ENCODE data around the gene PLEKHH1.
"Not testable (repeated sequence)": the region's sequence is repeated elsewhere in the genome, so short reads cannot be mapped to it uniquely, and the experiment has no call there.

Gene PLEKHH1

DNA sequence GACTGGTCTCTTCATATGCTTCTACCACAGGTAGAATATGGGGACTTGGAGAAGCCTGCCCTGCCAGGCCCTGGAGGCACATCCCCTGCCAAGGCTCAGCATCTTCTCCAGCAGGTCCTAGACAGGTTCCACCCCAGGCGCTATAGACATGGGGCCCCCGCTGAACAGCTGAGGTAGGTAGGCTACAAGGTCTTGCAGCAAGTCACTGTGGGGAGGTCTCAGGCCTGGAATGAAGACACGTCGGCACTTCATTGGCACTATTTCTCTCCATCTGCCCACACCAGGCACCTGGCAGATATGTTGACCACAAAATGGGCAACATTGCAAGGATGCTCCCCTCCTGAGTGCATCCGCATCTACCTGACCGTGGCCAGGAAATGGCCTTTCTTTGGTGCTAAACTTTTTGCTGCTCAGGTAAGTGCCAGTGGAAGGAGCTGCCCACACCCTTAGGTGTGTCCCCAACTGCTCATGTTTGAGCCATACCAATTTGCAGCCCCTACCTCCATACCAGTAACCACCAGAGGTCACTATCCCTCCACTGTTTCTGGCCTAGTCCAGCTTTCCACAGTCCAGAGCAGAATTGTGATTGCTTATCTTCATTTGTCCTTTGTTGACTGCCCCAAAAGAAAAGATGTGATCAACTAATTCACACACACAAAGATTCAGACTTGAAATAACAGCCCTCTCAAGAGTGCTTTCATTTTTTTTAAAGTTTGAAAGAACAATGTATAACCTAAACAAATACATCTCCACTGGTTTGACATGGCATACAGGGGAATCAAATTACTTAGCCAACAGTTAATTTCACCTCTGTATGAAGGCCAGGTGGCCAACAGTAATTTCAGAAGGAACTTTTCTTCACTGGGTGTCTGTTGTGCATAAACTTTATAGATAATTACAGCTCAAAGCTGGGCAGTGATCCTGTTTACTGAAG, 50.9 kb downstream of the PLEKHH1 start:
- peak; percentile 40 for DNase-seq

DNA sequence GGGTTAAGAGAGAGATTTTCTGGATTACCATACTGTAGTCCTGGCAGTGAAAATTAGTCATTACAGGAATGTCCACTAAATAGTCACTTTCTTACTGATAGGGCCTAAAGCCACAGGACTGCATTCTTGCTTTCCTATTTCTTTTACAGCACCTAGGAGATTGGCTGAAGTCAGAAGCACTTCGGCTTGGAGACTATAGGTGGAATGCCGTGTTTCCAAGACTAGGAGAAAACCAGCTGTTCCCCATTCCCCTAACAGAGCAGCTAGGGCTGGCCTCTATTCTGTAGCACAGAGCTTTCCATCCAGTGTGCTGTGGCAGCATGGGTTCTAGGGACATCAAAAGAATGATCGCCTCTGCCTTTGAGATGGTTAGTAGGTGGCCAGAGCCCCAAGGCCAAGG, 51.9 kb downstream of the PLEKHH1 start:
- no peak for DNase-seq

DNA sequence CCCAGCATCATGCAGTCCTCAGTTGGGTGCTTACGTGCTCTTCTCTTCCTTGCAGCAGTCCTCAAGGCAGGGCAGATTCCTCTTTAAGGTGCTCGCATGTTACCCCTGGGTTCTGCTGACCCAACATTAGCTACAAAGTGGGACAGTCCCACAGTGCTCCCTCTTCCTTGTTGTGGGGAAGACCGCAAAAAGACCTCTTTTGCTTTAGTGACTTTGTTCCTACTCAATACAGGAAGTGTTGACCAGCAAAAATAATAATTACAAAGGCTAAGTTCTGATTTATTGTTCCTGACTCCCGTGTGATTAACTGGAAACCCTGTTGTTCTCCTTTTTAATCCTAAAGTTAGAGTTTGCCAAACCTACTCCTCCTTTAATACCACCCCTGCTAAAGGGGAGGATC, 53.3 kb downstream of the PLEKHH1 start:
- no peak for DNase-seq

DNA sequence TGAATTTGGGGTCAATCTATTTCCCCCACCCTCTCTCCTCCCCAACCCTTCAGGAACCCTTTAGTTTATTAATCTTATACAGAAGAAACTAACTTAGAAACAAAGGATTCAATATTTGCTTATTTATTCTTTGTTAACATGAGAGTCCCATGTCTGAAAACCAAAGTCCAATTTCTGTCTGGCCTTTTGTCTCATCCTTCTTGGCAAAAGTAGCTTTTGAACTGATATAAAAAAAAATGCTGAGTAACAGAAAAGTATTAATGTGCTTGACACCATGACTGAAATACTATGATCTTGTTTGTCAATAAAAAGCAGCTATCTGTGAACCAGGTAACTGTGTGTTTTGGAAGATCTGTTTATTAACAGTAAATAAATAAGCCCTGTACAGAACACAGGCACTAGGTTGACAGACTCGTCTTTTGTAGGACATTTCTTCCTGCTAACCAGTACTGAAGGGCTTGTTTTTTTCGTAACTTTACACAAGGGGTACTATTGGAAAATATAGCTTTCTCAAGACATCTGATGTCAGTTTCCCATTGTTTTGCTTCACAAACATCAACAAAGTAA, 56.2 kb downstream of the PLEKHH1 start:
- no peak for DNase-seq

DNA sequence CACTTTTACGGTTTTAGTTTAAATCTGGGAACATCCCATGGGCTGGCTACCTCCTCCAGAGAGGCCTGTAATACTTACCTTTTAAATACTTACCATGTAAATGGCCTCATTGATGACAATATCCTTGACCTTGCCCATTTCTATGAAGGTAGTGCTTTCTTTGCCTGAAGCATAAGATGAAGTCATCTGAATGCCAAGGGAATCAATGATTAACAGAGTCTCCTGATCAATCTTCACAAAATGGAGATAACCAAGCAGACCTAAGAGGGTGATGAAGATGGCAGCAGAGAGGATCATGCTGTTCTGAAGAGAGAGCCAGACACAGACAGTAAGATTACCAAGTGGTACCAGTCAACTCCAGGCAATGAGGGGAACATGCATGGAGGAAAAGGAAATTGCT, 60.6 kb downstream of the PLEKHH1 start:
- DNase-seq: not testable (repeated sequence)

DNA sequence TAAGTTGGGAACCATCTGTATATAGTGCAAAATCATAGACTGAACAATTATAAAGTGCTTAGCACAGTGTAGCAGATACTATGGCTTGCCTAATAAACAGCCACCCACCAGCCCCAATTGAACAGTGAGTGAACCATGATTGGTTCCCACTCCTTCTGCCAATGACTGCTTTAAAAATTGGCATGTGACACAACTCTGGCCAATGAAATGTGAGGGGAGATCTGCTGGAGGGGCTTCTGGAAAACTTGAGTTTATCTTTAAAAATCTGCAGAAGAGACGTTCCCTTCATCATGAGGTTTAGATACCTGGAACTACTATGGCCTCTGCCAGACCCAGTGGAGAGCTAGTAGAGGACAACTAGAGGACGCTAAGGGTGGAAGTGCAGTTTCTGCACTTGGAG, 62.3 kb downstream of the PLEKHH1 start:
- DNase-seq: no peak

DNA sequence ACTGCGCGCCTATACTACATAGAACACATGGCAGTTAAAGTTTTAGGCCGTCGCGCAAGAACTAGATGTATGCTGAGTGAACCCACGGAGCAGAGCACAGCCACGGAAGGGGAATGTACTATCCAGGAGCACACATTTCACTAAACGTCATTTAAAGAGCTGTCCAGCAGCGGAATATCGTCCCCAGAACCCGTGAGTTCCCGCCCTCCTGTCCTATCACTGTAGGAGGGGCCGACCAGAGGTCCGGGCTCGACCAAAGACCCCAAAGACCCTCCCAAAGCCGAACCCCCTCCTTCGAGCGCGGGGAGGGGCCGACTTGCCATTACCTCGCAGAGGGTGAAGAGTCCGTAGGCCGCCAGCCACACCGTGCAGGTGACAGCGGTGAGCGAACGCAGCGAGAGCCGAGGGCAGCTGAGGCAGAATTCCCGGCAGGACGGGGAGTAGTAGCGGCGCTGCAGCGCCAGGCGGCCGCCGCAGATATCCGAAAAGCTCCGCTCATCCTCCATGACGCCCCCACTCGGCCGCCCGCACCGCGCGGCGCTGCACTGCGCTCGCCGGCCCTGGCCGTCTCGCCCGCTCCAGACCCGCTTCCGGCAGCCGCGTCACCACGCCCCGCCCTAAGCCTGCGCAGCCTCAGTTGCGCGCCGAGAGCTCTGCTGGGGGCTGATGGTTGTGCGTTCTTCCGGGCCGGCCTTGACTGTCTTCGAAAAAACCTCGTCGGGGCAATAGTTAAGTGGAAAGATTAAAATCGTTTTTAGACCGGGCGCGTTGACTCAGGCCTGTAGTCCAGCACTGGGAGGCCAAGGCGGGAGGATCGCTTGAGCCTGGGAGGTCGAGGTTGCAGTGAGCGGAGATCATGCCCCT, 66.8 kb downstream of the PLEKHH1 start, which contains the start of gene PIGH:
TSS of gene PIGH (minus strand) at position 571 of the 864 bp plus-strand sequence. CDS start at position 506, 65 bp downstream.
- peak; percentile 90 for DNase-seq

DNA sequence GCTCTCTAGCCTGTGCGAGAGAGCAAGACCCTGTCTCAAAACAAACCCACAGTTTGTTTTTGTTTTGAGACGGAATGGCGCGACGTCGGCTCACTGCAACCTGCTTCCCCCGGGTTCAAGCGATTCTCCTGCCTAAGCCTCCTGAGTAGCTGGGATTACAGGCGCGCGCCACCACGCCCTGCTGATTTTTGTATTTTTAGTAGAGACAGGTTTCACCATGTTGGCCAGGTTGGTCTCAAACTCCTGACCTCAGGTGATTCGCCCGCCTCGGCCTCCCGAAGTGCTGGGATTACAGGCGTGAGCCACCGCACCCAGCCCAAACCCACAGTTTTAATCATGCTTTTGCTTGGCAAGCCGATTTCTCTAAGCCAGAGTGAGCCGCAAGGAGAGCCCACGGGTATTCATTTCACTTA, 67.5 kb downstream of the PLEKHH1 start:
- DNase-seq: not testable (repeated sequence)

DNA sequence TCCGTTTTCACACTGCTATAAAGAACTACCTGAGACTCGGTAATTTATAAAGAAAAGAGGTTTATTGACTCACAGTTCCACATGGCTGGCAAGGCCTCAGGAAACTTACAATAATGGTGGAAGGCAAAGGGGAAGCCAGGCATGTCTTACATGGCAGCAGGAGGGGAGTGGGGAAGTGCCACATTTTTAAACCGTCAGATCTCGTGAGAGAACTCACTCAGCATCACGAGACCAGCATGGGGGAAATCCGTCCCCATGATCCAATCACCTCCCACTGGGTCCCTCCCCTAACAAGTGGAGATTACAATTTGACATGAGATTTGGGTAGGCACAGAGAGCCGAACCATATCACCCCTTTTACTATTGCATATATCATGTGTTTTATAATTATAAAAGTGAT, 69.0 kb downstream of the PLEKHH1 start:
- DNase-seq: no peak

DNA sequence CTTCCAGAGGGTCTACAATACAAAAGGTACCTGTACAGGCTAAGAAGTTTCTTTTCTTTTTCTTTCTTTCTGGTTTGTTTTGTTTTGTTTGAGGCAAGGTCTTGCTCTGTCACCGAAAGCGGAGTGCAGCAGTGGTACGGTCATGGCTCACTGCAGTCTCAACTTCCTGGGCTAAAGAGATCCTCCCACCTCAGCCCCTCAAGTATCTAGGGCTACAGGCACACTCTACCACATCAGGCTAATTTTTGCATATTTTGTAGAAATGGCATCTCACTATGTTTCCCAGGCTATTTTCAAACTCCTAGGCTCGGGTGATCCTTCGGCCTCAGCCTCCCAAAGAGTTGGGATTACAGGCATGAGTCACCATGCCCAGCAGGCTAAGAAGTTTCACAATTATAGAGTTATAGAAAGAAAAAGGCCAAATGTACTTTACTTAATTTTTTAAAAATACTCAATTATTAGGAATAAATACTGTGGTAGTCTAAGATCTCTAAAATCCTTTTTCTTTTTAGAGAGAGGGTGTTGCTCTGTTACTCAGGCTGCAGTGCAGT, 70.0 kb downstream of the PLEKHH1 start:
- DNase-seq: no peak

DNA sequence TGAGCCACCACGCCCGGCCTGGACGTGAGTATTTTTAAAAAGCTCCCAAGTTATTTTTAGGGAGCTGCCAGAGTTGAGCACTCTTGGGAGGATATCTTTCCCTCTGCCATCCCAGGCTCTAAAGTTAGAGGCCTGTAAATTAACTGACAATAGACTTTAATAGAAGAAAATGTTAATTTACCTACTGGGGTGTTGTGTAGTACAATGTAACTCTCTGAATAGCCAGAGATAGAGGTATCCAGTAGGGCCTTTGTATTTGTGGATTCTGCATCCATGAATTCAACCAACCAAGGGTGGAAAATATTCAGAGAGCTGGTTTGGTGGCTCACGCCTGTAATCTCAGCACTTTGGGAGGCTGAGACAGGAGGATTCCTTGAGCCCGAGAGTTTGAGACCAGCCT, 74.6 kb downstream of the PLEKHH1 start:
- no peak for DNase-seq

DNA sequence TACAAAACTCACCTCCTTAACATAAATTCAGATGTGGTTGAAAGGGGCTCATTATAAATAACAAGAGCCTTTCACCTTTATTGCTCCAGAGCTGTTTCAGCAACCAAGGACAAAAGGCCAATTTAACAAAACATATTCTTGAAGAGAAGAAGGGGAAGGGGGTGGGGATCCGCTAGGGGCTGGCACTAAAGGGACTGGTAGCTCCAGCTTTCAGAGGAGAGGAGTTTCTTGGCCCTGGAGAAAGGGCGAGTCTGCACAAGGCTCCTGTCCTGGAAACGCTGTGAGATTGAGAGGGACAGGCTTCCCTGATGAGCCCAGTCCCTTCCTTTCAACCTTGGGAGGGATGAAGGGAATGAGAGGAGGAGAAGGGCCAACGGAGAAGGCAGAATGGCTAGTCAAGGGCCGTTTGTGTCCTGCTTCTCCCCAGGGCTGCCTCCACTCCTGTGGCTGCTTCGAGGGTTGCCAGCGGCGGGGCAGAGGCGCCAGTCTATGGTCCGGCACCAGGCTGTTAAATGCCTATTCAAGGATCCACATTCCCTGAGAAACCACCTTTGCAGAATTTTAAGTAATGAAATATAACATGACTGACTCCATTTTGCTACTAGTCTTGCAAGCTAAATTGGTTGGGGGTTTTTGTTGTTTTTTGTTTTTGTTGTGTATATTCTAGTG, 76.7 kb downstream of the PLEKHH1 start:
- no peak for DNase-seq

DNA sequence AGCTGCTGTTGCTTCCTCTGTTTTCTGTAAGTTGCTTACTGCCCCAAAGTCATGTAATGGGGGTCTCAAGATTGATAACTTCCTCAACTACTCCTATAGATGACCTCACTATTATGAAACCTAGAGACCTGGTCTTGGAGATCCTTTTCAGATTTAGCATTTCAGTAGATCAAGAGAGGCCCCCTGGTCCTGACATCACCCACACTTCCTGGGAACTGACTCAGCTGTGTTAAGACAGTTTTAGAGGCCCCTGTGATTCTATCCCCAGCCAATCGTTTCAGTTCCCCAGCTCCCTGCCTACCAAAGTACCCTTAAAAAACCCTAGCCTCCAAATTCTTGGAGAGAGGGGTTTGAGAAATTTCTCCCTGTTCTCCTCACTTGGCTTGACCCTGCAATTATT, 77.4 kb downstream of the PLEKHH1 start:
- no peak for DNase-seq

DNA sequence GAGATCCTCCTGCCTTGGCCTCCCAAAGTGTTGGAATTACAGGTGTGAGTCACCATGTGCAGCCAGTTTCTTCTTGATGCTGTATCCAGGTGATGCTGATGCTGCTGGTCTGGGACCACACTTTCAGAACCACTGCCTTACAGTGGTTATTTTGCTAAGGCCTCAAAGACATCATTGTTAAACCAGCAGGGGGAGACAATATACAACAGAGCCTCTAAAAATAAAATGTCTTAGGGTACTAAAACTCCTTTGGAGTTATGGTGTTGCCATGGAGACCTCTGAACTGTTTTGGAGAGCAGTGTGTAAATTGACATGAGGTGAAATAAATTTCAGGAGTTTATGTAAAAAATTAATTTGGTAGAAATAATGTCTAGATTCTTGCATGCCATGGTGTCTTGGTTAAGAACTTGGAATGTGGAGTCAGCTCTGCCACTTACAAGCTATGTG, 85.5 kb downstream of the PLEKHH1 start:
- peak; percentile 83 for DNase-seq

DNA sequence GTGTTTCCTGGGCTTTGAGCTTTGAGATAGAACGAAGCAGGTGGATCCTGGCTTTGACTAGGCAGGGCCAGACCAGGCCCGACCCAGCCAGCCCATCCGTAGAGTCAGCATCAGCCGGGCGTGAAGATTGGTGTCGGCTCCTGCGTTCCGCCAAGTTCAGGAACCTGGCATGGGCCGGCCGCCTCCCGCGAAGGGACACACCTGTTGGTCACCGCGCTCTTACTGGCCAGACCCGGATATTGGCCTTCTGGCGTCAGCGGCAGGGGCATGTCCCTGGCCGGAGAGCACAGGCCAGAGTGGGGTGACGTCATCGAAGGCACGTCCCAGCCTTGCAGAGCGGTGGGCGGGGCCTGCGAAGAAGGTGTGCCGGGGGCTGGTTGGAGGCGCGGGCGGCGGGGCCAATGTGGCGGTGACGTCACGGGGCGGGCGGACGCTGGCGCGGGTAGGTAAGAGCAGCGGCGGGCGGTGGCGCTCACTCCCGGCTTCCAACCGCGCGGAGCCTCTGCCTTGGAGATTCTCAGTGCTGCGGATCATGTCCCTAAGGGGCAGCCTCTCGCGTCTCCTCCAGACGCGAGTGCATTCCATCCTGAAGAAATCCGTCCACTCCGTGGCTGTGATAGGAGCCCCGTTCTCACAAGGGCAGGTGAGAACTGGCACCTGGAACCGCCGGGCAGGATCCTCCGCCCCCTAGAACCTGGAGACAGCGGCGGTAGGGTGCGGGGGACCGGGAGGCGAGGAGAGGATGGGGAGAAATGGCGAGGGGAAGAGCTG, 86.5 kb downstream of the PLEKHH1 start, which contains the start of gene ARG2:
TSS of gene ARG2 (plus strand) at position 475 of the 771 bp plus-strand sequence. CDS start at position 533, 58 bp downstream.
- DNase-seq: peak; percentile 87

DNA sequence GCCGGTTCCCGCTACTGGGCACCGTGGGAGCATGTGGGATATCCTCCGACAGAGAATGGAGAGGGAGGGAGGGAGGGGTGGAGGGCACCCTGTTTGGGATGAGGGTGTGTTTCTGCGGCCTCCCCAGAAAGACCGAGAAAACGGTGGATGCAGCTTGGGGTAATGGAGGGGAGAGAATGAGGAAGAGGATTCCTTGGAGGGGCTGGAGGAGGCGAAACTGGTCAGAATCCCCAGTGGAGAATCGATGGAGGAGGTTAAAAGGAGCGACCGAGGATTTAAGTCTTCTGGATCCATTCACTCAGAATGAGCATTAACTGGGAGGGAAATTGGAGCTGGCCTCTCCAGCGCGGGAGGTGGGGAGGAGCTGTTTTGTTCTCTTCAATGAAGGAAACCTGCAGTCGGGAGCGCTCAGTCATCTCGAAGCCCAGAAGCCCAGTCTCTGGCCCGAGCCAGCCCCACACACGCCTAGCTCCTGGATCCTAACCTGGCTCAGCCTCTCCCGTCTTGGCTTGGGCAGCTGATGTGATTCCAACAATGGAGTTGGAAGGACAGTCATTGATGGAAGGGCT, 87.2 kb downstream of the PLEKHH1 start:
- DNase-seq: no peak

DNA sequence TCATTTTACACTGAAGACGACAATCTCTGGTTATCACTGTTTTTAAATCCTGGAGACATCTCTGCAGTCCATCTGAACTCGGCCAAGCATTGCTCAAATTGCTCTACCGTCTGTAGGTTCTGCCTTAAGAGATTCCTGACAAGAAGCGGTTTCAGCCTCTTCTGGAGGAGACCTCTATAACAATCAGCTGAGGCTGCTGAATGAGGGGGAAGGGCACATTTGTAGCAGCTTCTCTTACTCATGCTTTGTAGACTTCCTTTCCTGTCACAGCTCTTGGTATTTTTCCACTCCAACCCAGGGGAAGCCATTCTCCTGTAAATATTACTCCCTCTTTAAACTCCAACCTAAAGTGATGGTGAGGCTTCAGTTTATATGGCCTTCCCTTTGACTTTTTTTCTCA, 89.6 kb downstream of the PLEKHH1 start:
- peak; percentile 82 for DNase-seq

DNA sequence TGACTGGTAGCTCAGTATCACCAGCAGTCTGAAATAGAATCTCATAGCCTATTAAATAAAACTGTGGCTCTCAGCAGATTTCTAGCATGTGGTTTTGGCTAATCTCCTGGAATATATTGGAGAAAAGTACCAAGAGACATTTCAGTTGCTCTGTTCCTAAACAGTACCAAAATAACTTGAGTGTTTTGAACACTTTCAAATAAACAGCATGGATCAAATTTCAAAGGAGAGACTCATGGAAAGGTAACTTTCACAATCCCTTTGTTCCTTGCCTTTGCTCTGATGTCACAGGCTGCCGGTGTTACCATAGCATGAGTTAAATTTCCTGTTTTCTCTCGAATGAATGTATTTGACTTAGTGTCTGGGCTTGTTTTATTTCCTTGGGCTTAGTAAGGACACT, 90.0 kb downstream of the PLEKHH1 start:
- DNase-seq: peak; percentile 21

DNA sequence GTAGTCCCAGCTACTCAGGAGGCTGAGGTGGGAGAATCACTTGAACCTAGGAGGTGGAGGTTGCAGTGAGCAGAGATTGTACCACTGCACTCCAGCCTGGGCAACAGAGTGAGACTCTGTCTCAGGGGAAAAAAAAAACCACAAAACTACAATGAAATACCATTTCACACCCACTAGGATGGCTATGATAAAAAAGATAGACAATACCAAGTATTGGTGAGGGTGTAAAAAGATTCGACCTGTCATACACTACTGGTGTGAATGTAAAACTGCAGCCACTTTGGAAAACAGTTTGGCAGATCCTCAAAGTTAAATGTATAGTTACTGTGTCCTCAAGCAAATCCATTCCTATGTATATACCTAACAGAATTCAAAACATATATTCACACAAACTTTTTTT, 93.0 kb downstream of the PLEKHH1 start:
- DNase-seq: not testable (repeated sequence)

DNA sequence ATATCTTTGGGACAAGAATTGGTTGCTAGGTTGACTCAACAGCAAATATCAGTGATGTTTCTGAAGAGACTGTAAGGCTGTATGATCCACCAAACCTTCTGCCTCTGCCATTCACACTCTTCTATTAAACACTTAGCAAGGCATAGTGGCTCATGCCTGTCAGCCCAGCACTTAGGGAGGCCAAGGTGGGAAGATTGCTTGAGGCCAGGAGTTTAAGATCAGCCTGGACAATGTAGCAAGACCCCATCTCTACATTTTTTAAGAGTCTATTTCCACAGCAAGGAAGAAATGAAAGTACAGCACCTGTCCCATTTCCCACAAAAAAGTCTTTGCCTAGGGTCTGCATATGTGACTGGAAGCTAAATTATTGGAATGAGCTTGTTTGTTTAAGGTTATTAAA, 94.4 kb downstream of the PLEKHH1 start:
- DNase-seq: no peak

DNA sequence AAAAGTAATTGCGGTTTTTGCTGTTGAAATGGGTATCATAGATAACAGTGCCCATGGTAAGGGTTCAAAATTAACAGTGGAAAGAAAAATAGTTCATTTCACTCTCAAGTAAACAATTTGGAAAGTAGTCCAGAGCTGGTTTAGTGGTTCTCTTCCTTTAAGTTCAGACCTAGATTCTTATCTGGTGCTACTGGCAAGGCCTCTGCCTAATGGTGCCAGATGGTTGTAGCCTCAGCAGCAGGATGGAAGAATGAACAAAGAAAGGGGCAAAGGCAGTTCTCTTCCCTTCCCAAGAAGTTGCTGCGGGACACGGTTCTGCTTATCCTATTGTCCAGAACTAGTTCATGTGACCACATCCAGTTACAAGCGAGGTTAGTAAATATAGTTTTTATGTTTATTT, 97.1 kb downstream of the PLEKHH1 start:
- no peak for DNase-seq

Measured in fibroblast of skin of scalp (primary cell).